ENCODE data around the gene RTEL1.
A peak's percentile ranks its signal among the peaks of the same experiment; 100 is the strongest.

Gene RTEL1

DNA sequence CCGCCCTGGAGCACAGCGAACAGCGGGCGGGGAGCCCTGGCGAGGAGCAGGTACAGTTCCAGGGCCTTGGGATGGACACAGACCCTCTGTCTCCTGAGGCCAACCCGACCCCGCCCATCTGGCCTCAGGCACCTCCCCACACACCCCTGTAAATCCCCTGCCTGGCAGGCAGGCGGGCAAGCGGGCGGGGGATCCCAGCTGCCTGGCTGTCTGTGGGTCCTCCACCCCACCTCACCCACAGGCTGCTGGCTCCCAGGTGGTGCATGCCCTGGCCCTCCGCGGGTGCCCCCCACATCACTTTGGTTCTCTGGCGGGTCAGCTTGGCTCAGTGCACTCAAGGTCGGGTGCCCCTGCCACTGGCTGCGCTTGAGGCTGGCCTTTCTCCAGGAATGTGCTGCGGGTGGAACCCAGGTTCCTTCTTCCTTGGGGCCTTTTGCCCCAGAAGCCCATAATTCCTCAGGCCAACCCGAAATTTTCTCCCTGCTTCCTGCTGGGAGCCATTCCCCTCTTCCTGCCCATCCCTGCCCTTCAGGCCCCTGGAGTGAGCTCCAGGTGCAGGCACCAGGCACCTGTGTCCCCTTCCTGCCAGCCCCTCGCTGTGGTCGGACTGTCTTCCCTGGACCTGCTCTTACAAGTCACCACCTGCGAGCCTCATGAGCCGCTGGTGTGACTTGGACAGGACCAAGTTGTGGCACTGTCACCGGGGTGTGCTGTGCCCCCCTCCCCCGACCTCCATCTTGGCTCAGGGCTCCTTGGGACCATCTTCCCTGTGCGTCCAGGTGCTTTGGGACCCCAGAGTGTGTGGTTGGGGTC is 33.0 kb downstream of the RTEL1 start:
- DNase-seq = no peak

DNA sequence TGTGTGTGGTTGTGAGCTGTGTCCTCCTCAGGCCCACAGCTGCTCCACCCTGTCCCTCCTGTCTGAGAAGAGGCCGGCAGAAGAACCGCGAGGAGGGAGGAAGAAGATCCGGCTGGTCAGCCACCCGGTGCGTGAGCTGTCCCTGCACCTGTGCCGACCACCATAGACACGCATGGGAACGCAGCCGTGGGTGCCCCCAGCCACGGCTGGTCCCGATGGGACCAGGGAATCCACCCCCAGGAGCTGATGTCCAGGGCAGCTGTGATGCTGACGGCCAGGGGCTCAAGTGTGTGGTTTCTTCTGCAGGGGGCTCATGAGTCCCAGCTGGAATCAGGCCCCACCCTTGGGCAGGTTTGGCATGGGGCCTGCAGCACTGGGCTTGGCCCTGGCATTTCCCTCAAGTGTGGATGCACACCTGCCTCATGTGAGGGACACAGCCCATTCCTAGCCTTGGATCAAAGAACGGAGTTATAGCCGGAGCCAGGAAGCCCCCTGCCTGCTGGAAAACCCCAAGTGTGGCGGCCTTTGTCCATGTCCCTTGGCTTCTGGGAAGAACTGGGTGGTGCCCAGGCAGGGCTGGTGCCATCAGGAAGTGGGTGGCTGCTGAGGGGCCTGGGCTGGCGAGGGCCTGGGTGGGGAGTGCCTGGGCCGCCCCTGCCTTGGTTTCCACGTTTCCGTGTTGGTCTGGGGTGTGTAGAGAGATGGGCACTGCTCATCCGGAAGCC is 33.8 kb downstream of the RTEL1 start:
- DNase-seq = no peak

DNA sequence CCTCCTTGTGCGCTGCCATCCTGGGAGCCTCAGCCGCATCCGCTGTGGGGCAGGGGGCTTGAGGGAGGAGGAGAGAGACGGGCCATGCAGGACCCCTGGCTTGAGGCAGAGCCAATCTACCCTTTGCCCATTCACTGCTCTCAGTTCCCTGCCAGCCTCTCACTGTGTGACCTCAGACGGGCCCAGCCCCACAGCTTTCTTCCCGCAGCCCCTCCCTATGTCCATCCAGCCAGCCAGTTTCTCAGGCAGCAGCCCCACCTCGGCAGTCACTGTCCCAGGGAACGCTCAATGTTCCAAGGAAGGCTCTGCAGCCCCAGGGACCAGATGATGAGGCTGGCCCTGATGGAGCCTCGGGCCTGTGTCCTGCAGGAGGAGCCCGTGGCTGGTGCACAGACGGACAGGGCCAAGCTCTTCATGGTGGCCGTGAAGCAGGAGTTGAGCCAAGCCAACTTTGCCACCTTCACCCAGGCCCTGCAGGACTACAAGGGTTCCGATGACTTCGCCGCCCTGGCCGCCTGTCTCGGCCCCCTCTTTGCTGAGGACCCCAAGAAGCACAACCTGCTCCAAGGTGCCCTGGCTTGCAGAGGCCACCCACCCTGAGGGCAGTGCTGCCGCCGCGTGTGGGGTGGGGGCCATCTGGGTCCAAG is 34.4 kb downstream of the RTEL1 start:
- DNase-seq = peak; percentile 41

DNA sequence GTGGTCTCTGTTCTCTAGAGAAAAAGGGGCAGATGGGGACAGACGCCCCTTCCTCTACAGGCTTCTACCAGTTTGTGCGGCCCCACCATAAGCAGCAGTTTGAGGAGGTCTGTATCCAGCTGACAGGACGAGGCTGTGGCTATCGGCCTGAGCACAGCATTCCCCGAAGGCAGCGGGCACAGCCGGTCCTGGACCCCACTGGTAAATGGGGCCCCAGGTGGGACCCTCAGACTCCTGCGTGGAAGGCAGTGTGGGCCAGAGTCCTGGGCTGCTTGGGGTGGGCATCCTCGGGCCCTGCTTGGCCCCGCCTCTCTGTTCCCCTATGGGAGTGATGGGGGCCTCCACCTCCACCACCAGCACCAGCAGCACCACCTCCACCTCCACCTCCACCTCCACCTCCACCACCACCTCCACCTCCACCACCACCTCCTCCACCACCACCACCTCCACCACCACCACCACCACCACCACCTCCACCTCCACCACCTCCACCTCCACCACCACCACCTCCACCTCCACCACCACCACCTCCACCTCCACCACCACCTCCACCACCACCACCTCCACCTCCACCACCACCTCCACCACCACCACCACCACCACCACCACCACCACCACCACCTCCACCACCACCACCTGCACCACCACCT is 35.1 kb downstream of the RTEL1 start:
- DNase-seq = no peak

DNA sequence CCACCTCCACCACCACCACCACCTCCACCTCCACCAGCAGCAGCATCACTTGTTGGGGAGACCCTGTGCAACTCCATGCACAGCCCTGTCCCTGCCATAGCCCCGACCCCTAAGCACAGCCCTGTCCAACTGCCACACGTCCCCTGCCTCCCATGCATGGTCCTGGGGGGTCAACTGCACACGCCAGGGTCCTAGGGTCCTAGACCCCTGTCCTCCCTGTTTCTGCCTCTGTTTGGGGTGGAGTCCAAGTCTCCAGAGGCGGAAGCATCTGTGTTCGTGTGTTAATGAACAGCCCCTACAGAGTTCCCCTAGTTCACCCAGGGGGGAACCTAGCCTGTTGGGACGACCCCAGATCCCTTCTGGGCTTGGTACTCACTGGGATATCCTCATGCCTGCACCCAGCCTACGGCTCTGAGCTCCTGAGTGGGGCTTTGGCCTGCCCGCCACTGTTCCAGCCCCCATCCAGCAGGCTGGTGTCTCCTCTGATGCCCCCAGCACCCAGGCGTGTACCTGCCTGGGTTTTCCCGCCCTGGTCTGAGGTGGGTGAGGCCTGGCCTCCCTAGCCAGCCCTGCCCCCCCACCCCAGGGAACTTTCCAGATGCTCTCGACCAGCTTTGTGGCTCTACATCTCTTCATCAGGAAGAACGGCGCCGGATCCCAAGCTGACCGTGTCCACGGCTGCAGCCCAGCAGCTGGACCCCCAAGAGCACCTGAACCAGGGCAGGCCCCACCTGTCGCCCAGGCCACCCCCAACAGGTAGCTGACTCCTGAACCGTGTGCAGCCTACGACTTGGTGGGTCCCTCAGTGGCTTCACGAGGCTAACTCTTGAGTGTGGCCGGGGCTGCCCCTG is 35.8 kb downstream of the RTEL1 start:
- DNase-seq = no peak

DNA sequence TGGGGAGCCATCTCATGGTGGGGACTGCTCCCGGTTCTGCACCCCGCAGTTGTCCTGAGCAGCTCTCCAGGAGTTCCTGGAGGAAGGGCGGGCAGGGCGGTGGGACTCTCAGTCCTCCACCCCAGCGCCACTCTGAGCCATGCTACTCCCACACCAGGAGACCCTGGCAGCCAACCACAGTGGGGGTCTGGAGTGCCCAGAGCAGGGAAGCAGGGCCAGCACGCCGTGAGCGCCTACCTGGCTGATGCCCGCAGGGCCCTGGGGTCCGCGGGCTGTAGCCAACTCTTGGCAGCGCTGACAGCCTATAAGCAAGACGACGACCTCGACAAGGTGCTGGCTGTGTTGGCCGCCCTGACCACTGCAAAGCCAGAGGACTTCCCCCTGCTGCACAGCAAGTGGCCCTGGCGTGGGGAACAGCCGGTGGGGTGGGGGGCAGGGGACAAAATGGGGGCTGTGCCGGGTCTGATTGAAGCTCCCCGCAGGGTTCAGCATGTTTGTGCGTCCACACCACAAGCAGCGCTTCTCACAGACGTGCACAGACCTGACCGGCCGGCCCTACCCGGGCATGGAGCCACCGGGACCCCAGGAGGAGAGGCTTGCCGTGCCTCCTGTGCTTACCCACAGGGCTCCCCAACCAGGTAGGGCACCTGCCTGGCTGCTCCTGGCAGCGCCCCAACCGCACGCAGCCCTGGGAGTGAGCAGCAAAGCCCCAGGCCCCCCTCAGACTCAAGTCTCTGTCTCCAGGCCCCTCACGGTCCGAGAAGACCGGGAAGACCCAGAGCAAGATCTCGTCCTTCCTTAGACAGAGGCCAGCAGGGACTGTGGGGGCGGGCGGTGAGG is 36.7 kb downstream of the RTEL1 start:
- no peak for DNase-seq

DNA sequence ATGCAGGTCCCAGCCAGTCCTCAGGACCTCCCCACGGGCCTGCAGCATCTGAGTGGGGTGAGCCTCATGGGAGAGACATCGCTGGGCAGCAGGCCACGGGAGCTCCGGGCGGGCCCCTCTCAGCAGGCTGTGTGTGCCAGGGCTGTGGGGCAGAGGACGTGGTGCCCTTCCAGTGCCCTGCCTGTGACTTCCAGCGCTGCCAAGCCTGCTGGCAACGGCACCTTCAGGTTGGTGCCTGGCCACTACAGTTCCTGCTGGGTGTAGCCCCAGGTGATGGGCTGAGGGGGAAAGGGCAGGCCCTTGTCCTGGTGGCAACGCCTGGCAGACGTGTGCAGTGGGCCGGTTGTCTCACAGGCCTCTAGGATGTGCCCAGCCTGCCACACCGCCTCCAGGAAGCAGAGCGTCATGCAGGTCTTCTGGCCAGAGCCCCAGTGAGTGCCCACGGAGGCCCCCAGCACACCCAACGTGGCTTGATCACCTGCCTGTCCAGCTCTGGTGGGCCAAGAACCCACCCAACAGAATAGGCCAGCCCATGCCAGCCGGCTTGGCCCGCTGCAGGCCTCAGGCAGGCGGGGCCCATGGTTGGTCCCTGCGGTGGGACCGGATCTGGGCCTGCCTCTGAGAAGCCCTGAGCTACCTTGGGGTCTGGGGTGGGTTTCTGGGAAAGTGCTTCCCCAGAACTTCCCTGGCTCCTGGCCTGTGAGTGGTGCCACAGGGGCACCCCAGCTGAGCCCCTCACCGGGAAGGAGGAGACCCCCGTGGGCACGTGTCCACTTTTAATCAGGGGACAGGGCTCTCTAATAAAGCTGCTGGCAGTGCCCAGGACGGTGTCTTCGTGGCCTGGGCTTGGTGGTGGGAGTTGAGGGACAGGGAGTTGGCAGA is 37.6 kb downstream of the RTEL1 start:
- no peak for DNase-seq

DNA sequence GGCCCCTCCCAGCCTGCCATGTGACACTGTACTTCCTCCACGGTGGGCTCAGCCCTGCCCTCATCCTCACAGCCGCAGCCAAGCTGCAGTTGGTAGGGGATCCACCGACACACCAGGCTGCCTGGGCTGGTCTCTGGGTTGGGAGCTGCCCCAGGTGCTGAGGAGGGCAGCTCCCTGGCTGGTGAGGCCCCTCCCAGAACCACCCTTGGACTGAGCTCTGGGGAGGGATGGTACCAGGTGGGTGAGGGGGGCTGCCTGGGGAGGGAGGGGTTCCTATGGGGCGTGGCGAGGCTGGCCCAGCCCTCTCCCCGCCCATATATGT is 38.2 kb downstream of the RTEL1 start:
- peak; percentile 42 for DNase-seq

DNA sequence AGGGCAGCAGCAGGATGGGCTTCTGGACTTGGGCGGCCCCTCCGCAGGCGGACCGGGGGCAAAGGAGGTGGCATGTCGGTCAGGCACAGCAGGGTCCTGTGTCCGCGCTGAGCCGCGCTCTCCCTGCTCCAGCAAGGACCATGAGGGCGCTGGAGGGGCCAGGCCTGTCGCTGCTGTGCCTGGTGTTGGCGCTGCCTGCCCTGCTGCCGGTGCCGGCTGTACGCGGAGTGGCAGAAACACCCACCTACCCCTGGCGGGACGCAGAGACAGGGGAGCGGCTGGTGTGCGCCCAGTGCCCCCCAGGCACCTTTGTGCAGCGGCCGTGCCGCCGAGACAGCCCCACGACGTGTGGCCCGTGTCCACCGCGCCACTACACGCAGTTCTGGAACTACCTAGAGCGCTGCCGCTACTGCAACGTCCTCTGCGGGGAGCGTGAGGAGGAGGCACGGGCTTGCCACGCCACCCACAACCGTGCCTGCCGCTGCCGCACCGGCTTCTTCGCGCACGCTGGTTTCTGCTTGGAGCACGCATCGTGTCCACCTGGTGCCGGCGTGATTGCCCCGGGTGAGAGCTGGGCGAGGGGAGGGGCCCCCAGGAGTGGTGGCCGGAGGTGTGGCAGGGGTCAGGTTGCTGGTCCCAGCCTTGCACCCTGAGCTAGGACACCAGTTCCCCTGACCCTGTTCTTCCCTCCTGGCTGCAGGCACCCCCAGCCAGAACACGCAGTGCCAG is 38.7 kb downstream of the RTEL1 start, which contains the start of gene TNFRSF6B:
Gene TNFRSF6B, plus strand, starts transcription at position 25 of the 729 bp plus-strand sequence. Its CDS starts 116 bp downstream, at position 141.
- DNase-seq = no peak

DNA sequence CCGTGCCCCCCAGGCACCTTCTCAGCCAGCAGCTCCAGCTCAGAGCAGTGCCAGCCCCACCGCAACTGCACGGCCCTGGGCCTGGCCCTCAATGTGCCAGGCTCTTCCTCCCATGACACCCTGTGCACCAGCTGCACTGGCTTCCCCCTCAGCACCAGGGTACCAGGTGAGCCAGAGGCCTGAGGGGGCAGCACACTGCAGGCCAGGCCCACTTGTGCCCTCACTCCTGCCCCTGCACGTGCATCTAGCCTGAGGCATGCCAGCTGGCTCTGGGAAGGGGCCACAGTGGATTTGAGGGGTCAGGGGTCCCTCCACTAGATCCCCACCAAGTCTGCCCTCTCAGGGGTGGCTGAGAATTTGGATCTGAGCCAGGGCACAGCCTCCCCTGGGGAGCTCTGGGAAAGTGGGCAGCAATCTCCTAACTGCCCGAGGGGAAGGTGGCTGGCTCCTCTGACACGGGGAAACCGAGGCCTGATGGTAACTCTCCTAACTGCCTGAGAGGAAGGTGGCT is 39.3 kb downstream of the RTEL1 start:
- DNase-seq = no peak

DNA sequence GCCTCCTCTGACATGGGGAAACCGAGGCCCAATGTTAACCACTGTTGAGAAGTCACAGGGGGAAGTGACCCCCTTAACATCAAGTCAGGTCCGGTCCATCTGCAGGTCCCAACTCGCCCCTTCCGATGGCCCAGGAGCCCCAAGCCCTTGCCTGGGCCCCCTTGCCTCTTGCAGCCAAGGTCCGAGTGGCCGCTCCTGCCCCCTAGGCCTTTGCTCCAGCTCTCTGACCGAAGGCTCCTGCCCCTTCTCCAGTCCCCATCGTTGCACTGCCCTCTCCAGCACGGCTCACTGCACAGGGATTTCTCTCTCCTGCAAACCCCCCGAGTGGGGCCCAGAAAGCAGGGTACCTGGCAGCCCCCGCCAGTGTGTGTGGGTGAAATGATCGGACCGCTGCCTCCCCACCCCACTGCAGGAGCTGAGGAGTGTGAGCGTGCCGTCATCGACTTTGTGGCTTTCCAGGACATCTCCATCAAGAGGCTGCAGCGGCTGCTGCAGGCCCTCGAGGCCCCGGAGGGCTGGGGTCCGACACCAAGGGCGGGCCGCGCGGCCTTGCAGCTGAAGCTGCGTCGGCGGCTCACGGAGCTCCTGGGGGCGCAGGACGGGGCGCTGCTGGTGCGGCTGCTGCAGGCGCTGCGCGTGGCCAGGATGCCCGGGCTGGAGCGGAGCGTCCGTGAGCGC is 39.9 kb downstream of the RTEL1 start:
- no peak for DNase-seq

DNA sequence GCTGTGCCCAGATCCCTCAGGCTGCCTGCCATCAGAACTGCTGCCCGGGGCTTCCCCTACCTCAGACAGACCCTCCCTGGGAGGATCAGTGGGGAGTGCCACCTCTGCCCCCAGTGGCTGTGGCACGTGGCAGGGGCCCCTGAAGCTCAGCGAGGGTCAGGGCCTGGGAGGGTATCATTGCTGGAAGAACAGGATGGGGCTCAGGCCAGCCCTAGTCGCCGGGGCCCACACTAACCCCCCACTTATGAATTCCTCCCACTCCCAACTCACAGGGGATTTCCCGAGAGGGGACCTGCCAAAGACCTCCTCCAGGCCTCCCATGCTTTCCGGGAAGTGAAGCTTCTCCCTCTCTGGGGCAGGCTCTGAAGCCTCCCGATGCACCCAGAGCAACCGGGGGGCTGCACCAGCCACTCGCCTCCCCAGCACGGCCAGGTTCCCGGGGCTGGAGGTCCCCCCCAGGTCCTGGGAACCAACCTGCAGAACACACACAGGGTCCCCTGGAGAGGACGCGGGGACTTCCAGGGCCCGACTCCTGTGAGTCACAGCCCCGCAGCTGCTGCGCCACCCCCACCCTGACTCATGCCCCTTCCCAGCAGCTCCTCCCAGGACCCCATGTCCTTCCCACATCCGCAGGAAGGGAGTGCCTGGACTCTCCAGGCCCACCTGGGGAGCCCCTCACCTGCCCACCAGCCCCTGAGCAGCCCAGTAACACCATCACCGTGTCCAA is 40.8 kb downstream of the RTEL1 start:
- no peak for DNase-seq

DNA sequence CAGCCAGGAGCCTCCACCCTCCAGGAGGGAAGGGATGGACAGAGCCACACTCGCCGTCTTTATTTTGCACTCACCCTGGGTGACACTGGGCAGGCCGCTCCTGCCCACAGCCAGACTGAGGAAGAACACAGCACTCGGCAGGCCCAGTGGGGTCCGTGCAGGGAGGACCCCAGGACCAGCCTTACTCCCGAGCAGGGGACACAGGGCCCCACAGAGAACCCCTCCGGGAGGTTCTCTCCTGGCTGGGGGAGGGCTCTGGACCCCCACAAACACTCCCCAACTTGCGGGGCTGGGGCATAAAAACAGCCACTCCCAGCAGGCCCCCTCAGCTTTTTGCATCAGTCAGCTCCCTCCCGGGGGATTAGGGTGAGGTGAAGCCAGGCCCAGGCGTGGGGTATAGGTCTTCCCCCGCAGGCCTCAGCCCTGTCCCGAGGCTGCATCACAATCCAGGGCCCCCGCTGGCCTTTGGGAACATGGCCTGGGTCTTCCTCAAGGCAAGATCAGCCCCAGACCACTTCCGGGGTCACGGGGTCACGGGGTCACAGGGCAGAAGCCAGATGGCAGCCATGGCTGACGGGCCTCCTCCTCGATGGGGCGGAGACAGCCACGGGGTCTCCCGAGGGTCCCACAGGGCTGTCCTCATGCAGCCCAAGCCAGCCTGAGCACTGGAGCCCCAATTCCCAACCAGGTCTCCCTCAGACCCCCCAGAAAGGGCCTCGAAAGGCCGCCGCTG is 41.5 kb downstream of the RTEL1 start:
- no peak for DNase-seq

DNA sequence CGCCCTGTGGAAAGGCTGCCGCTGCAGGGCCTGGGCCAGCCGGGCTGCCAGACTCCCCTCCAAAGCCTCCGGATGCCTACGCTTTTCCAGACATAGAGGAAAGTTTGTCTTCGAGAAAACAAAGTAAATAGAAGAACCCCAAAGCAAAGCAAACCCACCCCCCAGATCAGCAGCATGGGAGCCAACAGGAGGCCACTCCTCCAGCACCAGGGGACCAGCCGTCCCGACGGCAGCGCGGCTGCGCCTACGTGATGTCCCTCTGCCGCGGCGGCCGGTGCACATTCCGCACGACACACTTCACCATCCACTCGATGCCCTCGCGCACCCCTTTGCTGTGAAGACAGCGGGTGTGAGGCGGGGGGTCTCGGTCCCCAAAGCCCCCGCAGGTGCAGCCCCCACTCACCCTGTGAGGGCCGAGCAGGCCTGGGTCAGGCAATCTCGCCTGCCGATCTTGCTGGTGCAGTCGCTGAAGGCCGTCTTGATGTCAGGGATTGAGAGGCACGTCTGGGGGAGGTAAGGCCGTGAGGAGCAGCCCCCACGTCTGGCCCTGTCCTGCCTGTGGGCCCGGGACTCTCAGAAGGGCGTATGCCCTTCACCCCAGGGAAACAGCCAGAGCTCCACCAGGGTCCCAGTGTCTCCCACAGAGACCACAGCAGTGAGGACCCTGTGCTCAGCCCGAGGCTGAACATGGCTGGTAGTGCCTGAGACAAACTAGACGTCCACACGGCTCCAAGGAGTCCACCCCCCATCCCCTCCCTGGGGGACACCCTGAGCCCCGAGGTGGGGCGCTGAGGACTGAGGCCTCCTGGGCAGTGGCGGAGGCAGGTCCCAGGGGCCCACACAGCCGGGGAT is 42.3 kb downstream of the RTEL1 start:
- DNase-seq = no peak

DNA sequence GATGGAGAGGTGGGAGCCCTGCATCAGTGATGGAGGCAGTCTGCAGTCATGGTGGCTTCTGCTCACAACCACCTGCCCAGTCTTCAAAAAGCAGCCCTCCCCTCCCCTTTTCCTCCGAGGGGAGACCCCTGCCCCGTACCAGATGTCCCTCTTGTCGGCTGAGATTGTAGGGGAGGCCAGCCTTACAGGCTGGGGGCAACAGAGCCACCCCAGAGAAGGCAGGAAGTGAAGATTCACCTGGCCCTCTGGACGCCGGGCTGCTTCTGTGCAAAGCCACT is 42.9 kb downstream of the RTEL1 start:
- DNase-seq = no peak

DNA sequence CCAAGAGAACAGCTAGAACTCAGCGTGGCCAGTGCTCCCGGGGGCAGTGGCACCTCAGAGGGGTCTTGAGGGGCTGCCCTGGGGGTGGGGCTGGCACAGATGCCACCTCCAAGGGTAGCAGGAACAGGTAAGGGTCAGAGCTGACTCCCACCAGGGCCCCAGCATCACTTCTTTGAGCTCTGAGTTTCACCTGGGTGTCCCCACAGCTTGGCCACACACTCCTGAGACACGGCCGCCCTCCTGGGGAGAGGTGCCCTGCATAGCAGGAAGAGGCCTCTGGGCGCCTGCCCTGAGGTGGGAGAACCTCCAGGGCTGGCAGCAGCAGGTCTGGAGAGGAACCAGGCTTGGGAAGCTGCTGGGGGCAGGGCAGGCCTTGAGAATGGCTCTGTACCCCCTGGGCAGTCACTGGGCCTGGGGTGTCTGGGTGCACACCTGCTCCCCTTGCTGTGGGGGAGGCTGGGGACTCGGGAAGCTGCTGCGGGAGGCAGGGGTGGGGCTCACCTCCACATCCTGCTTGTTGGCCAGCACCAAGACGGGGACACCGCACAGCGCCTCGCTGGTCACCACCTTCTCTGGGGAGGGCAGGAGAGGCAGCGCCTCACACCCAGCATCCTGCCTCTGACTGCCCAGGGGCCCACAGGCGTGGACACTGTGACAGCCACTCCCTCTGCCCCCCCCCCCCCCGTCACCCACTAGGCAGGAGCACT is 43.4 kb downstream of the RTEL1 start:
- DNase-seq = no peak

Measured in NCI-H82 (cell line).